ENCODE data around the gene HDAC5.
A peak's percentile ranks its signal among the peaks of the same experiment; 100 is the strongest.
"Not testable (repeated sequence)": the region's sequence is repeated elsewhere in the genome, so short reads cannot be mapped to it uniquely, and the experiment has no call there.

The HDAC5 gene

DNA sequence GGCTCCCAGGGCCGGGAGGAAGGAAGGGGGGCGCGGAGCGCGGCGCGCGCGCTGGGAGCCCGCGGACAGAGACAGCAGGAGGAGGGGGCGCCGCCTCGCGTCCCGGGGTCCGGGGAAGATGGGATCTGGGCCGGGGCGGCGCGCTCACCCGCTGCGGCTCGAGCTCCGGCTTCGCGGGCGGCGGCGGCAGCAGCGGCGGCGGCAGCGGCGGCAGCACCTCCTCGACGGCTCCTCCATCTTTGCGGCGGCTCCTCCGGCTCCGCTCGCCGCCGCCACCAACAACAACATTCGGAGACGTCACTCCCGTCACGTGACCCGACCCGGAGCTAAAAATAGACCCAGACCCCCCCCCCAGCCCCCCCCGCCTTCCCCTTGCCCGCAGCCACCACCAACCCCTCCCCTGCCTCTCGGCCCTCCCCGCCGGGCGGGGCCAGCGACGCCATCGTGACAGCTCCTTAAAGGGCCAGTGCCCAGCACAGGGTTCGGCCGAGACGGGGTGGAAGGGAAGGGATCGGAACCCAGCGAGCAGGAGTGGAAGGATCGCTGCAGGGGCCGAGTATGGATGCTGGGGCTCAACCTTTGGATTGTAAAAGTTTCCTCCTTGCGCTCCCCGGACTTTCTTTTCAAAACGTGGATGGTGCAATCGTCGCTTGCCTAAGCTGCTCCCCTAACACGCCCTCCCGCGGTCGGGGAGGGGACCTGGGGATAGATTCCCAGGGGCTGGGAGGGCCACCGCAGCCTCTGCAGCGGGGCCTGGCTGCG, at the start of gene HDAC5:
Gene HDAC5, minus strand, starts transcription at position 286 of the 762 bp plus-strand sequence. CDS start 6,126 bp downstream, outside the sequence.
- Histone ChIP-seq H3K27me3 (ENCODE audit: control insufficient read depth, insufficient read depth, low read length) (peaks cover 6% of the 10 kb centered on the region), H3K4me3 (ENCODE audit: low read length) (peak within 1 kb of the TSS; percentile 57), H3K9ac (ENCODE audit: low read length) (peak within 1 kb of the TSS; percentile 85), H3K9me3 (ENCODE audit: control insufficient read depth, low read length) (no peaks in the 10 kb centered on the region), H3K4me1 (ENCODE audit: control insufficient read depth, insufficient read depth, low read length) (peaks cover 16% of the 10 kb centered on the region), H3K36me3 (ENCODE audit: control insufficient read depth, insufficient read depth, low read length) (no peaks in the 10 kb centered on the region)

DNA sequence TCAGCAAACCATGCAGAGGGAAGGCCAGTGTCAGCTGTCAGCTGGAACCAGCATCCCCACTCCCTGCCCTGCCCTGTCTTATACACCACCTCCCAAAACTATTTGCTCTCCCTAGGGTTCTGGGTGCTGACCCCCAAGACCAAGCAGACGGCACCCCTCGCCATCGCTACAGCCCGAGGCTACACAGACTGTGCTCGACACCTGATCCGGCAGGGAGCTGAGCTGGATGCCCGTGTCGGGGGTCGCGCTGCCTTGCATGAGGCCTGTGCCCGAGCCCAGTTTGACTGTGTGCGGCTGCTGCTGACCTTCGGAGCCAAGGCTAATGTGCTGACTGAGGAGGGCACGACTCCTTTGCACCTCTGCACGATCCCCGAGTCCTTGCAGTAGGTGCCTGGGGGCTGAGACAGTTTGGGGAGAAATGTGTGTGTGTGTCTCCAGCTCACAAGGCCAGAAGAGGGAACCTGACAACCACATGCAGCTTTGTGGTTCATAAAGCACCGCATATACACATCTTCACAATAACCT, 48.6 kb upstream of the HDAC5 start:
- H3K9me3 ChIP-seq (ENCODE audit: control insufficient read depth, low read length) = no peaks in the 10 kb centered on the region
- peaks cover 17% of the 10 kb centered on the region for H3K4me1 ChIP-seq (ENCODE audit: control insufficient read depth, insufficient read depth, low read length)
- no peak overlapping the region for H3K9ac ChIP-seq (ENCODE audit: low read length)
- no peaks in the 10 kb centered on the region for H3K36me3 ChIP-seq (ENCODE audit: control insufficient read depth, insufficient read depth, low read length)
- H3K27me3 ChIP-seq (ENCODE audit: control insufficient read depth, insufficient read depth, low read length) = peaks cover 12% of the 10 kb centered on the region
- no peak overlapping the region for H3K4me3 ChIP-seq (ENCODE audit: low read length)

DNA sequence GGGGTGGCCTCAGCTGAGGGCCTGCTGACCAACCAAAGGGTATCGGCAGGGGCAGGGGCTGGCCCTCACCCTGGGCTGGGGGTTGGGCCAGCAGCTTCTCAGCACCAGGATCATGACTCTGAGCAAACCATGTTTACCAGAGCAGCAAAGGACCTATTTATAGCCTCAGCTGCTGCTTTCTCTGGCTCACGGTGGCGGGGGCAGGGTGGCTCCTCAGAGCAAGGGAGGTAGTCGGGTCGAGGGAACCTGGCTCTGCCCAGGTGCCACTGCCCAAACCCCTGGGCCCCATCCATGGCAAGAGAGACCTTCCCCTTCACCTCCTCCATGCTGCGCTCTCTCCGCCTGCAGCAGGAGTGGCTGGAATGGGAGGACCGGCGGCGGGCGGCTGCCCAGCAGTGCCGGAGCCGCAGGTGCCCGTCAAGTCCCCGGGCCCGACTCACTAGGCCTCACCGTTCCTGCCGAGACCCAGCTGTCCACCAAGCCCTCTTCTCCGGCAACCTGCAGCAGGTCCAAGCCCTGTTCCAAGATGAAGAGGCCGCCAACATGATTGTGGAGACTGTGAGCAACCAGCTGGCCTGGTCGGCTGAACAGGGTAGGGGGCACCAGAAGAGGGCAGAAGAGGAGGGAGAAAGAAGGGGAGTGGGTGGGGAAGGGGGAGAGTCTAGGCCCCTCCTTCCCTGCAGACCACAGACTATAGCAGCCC, 47.2 kb upstream of the HDAC5 start, which contains the start of gene ASB16:
Gene ASB16, plus strand, starts transcription at position 206 of the 703 bp plus-strand sequence. Its CDS starts 86 bp downstream, at position 292.
- Histone ChIP-seq H3K27me3 (ENCODE audit: control insufficient read depth, insufficient read depth, low read length) (peaks cover 12% of the 10 kb centered on the region), H3K9ac (ENCODE audit: low read length) (no peak within 1 kb of the TSS), H3K36me3 (ENCODE audit: control insufficient read depth, insufficient read depth, low read length) (no peaks in the 10 kb centered on the region), H3K4me1 (ENCODE audit: control insufficient read depth, insufficient read depth, low read length) (peaks cover 17% of the 10 kb centered on the region), H3K4me3 (ENCODE audit: low read length) (no peak within 1 kb of the TSS), H3K9me3 (ENCODE audit: control insufficient read depth, low read length) (no peaks in the 10 kb centered on the region)

DNA sequence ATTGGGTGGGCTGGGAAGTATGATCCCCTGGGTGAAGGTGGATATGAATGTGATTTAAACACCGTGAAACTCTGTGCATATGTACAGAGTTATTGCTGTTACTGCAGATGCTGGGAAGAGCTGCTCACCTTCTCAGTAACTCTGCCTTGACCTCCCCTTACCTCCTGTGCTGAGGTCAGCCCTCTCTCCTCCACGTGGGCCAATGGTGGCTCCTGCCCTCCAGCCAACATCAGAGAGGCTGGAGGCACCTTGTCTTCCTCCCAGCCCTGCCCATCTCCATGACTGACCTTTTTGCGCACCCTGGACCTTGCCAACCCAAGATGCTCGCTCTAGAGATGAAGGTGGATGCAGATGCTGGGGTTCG, 46.7 kb upstream of the HDAC5 start:
- Histone ChIP-seq H3K9me3 (ENCODE audit: control insufficient read depth, low read length) (no peaks in the 10 kb centered on the region), H3K4me1 (ENCODE audit: control insufficient read depth, insufficient read depth, low read length) (peaks cover 17% of the 10 kb centered on the region), H3K9ac (ENCODE audit: low read length) (no peak overlapping the region), H3K4me3 (ENCODE audit: low read length) (no peak overlapping the region), H3K27me3 (ENCODE audit: control insufficient read depth, insufficient read depth, low read length) (peaks cover 12% of the 10 kb centered on the region), H3K36me3 (ENCODE audit: control insufficient read depth, insufficient read depth, low read length) (no peaks in the 10 kb centered on the region)

DNA sequence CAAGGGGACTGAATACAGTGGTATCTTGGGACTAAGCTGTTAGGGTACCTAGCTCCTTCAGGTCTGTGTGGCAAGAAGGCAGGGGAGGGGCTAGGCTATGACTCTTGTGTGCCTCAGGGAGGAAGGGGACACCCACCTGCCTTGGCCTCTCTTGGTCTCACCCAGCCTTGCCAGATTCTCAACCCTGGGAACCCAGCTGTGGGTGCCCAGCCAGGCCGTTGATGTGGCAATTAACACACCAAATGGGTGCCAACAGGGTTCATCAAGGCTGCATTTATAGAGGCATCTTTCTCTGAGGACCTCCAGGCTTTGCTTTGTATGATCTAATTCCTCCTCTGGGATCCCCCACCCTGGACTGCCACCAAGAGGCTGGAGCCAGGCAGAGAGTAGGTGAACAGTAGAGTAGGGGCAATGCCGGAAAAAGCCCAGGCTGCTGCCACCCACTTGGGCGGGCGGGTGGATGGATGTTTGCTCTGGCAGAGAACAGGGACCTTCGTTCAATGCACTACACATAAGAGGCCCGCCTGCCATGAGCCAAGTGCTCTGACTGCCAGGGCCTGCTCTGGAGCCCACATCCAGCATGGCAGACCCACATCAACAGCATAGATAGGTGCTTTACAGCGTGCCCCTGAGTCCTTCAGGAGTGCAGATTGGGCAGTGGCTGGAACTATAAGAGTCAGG, 43.9 kb upstream of the HDAC5 start:
- Histone ChIP-seq H3K4me3 (ENCODE audit: low read length) (no peak overlapping the region), H3K27me3 (ENCODE audit: control insufficient read depth, insufficient read depth, low read length) (peaks cover 12% of the 10 kb centered on the region), H3K4me1 (ENCODE audit: control insufficient read depth, insufficient read depth, low read length) (peaks cover 17% of the 10 kb centered on the region), H3K9me3 (ENCODE audit: control insufficient read depth, low read length) (no peaks in the 10 kb centered on the region), H3K9ac (ENCODE audit: low read length) (no peak overlapping the region), H3K36me3 (ENCODE audit: control insufficient read depth, insufficient read depth, low read length) (no peaks in the 10 kb centered on the region)

DNA sequence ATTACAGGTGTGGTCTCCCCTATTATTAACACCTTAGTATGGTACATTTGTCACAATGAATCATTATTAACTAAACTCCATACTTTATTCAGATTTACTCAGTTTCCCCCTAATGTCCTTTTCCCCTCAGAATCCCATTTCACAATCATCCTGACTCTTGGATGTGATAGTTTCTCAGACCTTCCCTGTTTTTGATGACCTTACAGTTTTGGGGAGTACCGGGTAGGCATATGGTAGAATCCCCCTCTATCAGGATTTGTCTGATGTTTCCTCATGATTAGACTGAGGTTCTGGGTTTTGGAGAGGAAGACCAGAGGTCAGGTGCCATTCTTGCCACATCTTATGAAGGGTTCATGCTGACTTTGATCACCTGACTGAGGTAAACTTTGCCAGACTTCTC, 41.0 kb upstream of the HDAC5 start:
- Histone ChIP-seq H3K4me1 (ENCODE audit: control insufficient read depth, insufficient read depth, low read length) (peaks cover 11% of the 10 kb centered on the region), H3K9ac (ENCODE audit: low read length) (no peak overlapping the region), H3K36me3 (ENCODE audit: control insufficient read depth, insufficient read depth, low read length) (no peaks in the 10 kb centered on the region), H3K27me3 (ENCODE audit: control insufficient read depth, insufficient read depth, low read length) (no peaks in the 10 kb centered on the region), H3K9me3 (ENCODE audit: control insufficient read depth, low read length) (no peaks in the 10 kb centered on the region), H3K4me3 (ENCODE audit: low read length) (no peak overlapping the region)

DNA sequence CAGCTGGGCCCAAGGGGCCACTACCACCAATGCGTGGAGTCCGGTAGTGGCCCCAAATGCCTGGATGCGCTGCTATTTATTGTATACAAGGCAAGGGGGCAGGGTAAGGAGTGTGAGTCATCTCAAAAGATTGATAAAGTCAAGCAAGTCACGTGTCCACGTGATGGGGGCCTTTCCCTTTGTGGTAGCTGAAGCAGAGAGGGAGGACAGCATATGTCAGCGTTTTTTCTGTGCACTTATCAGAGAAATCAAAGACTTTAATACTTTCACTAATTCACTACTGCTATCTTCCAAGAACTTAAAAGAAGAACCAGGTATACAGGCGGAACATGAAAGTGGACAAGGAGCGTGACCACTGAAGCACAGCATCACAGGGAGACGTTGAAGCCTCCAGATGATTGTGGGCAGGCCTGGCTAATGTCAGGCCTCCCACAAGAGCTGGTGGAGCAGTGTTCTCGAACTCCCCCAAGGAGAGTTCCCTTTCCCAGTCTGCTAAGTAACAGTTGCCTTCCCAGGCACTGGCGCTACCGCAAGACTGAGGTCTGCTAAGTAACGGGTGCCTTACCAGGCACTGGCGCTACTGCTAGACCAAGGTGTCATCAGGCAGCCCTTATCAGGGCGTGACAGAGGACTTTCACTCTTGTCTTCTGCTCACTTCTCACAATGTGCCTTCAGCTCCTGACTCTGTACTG, 36.2 kb upstream of the HDAC5 start:
- Histone ChIP-seq H3K4me1 (ENCODE audit: control insufficient read depth, insufficient read depth, low read length) (no peaks in the 10 kb centered on the region), H3K36me3 (ENCODE audit: control insufficient read depth, insufficient read depth, low read length) (no peaks in the 10 kb centered on the region), H3K27me3 (ENCODE audit: control insufficient read depth, insufficient read depth, low read length) (no peaks in the 10 kb centered on the region), H3K9ac (ENCODE audit: low read length) (no peak overlapping the region), H3K4me3 (ENCODE audit: low read length) (no peak overlapping the region), H3K9me3 (ENCODE audit: control insufficient read depth, low read length) (no peaks in the 10 kb centered on the region)

DNA sequence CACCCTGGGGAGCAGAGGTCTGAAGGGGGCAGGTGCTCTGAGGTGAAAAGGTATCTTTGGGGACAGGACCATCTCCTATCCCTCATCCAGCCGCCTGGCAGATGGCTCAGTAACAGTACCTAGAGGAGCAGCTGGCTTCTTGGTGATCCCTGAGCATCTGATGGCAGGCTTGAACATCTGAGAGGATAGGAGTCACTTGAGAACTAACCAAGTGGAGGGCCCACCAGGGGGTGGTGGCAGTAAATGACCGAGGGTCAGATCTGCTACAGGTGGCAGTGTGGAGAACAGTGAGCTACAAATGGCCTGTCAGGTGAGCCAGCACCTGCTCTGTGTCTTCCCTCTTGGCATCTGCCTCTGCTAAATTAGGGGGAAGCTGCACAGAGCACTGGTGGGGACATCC, 32.0 kb upstream of the HDAC5 start:
- no peak overlapping the region for H3K9ac ChIP-seq (ENCODE audit: low read length)
- no peaks in the 10 kb centered on the region for H3K36me3 ChIP-seq (ENCODE audit: control insufficient read depth, insufficient read depth, low read length)
- no peaks in the 10 kb centered on the region for H3K4me1 ChIP-seq (ENCODE audit: control insufficient read depth, insufficient read depth, low read length)
- no peaks in the 10 kb centered on the region for H3K27me3 ChIP-seq (ENCODE audit: control insufficient read depth, insufficient read depth, low read length)
- H3K9me3 ChIP-seq (ENCODE audit: control insufficient read depth, low read length) = no peaks in the 10 kb centered on the region
- no peak overlapping the region for H3K4me3 ChIP-seq (ENCODE audit: low read length)

DNA sequence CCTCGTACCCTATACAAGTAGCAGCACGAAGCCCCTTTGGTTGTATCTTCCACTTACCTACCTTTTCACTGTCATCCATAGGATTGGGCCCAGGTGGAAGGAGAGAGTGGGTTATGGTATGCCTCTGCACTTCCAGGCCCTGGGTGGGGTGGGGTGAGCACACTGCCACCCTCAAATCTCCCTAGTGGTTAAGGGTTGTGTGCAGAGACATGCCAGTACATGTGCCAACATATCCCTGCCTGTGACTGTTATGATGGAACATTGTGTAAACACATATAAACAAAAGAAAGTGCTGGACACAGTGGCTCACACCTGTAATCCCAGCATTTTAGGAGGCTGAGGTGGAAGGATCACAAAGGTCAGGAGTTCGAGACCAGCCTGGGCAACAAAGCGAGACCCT, 29.4 kb upstream of the HDAC5 start:
- Histone ChIP-seq H3K9me3 (ENCODE audit: control insufficient read depth, low read length) (no peaks in the 10 kb centered on the region), H3K27me3 (ENCODE audit: control insufficient read depth, insufficient read depth, low read length) (no peaks in the 10 kb centered on the region), H3K9ac (ENCODE audit: low read length) (no peak overlapping the region), H3K4me3 (ENCODE audit: low read length) (no peak overlapping the region), H3K36me3 (ENCODE audit: control insufficient read depth, insufficient read depth, low read length) (no peaks in the 10 kb centered on the region), H3K4me1 (ENCODE audit: control insufficient read depth, insufficient read depth, low read length) (no peaks in the 10 kb centered on the region)

DNA sequence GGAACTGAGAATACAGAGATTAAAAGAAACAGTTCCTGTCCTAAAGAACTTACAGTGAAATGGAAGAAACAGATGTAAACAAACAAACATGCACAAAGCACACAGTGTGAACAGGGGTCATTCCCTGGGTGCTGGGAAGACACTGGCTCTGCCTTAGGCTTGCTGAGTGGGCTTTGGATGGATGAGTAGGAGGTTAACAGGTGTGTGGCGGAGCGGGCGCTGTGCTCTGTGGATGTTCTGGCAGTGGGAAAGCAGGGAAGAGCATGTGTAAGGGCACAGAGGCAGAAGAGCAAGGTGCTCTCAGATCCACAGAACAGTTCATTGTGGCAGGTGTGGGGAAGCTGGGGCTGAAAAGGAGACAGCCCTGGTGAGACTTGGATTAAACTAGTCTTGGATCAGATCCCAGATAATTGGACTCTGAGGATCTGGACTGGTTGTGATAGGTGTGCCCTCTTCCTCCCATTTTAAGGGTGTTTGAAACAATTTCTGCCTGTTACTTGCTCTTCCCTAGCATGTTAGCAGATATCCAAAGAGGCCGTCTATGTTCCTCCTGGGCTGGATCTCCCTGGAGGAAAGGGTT, 26.4 kb upstream of the HDAC5 start:
- H3K36me3 ChIP-seq (ENCODE audit: control insufficient read depth, insufficient read depth, low read length) = no peaks in the 10 kb centered on the region
- no peaks in the 10 kb centered on the region for H3K4me1 ChIP-seq (ENCODE audit: control insufficient read depth, insufficient read depth, low read length)
- no peak overlapping the region for H3K4me3 ChIP-seq (ENCODE audit: low read length)
- H3K27me3 ChIP-seq (ENCODE audit: control insufficient read depth, insufficient read depth, low read length) = no peaks in the 10 kb centered on the region
- H3K9me3 ChIP-seq (ENCODE audit: control insufficient read depth, low read length) = no peaks in the 10 kb centered on the region
- H3K9ac ChIP-seq (ENCODE audit: low read length) = no peak overlapping the region

DNA sequence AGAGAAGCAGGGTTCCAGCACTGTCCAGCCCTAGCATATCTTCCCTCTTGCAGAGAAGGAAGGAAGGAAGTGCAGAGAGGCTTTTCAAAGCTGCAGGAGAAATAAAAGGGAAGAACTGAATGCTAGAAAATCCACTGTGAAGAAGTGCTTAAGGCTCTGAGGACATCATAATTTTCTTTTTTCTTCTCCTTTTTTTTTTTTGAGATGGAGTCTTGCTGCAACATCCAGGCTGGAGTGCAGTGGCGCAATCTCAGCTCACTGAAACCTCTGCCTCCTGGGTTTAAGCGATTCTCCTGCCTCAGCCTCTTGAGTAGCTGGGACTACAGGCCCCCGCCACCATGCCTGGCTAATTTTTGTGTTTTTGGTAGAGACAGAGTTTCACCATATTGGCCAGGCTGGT, 25.6 kb upstream of the HDAC5 start:
- H3K4me1 ChIP-seq (ENCODE audit: control insufficient read depth, insufficient read depth, low read length); H3K4me3 ChIP-seq (ENCODE audit: low read length); H3K36me3 ChIP-seq (ENCODE audit: control insufficient read depth, insufficient read depth, low read length); H3K9me3 ChIP-seq (ENCODE audit: control insufficient read depth, low read length); H3K9ac ChIP-seq (ENCODE audit: low read length); H3K27me3 ChIP-seq (ENCODE audit: control insufficient read depth, insufficient read depth, low read length): not testable (repeated sequence)

Data from mucosa of stomach (tissue), 1 donor.